HTERT RPE-1 (cell line): Measurements from ENCODE around the gene ENTREP3.
"Not testable (repeated sequence)": the region's sequence is repeated elsewhere in the genome, so short reads cannot be mapped to it uniquely, and the experiment has no call there.

Source experiments
- in situ Hi-C: fragments of 300-500 bp; cut with MboI; formaldehyde crosslinking; loops from 4 replicates; pipeline ENCODE4 v1.14.3; 2020; ENCODE audit warnings: low sequenced_read_pairs

Gene ENTREP3

DNA sequence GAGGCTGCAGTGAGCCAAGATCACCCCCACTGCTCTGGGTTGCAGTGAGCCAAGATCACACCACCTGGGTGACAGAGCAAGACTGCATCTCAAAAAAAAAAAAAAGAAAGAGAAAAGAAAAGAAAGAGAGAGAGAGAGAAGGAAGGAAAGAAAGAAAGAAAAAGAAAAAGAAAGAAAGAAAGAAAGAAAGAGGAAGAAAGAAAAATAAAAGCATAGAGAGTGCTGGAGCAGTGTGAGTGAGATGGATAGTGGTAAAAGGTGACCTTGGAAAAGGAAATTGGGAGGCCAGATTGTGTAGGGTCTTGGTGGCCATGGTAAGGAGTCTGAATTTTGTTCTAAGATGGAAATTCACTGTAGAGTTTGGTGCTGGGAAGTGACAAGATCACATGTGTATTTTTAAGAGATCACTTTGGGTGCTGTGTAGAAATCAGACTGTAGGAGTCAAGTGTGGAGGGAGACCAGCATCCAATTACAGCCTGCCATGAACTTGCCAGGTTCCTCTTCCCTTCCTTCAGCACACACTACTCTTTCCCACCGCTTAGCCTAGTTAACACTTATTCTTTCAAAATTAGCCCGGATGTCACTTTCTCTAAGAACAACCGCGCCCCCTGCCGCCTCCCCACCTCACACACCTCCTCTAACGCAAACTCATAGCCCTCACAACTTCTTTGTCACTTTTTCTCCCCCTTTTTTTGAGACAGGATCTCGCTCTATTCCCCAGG lies 28.9 kb downstream of the ENTREP3 start:
- in situ Hi-C loops: no loop called here

DNA sequence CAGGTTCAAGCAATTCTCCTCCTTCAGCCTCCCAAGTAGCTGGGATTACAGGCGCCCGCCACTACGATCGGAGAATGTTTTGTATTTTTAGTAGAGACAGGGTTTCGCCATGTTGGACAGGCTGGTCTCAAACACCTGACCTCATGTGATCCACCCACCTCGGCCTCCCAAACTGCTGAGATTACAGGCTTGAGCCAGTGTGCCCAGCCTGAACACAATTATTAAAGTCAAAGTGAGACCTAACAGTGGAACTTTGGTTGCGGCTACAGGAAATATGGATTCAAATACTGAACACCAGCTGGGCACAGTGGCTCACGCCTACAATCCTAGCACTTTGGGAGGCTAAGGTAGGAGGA lies 29.9 kb downstream of the ENTREP3 start:
- in situ Hi-C loops: not testable (repeated sequence)

DNA sequence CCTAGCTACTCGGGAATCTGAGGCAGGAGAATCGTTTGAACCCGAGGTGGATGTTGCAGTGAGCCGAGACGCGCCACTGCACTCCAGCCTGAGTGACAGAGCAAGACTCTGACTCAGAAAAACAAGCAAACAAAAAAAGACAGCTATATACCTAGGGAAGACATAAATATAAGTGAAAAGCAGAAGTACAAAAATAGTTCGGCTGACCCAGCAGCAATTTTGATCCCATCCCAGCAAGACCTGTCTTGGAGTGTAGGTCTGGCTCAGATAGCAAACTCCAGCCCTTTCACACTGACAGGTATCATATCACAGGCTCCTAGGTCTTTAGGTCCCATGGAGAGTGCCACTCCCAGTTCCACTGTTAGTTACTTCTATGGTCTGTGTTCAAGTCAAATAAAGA lies 32.2 kb downstream of the ENTREP3 start:
- in situ Hi-C loops: no loop called here

DNA sequence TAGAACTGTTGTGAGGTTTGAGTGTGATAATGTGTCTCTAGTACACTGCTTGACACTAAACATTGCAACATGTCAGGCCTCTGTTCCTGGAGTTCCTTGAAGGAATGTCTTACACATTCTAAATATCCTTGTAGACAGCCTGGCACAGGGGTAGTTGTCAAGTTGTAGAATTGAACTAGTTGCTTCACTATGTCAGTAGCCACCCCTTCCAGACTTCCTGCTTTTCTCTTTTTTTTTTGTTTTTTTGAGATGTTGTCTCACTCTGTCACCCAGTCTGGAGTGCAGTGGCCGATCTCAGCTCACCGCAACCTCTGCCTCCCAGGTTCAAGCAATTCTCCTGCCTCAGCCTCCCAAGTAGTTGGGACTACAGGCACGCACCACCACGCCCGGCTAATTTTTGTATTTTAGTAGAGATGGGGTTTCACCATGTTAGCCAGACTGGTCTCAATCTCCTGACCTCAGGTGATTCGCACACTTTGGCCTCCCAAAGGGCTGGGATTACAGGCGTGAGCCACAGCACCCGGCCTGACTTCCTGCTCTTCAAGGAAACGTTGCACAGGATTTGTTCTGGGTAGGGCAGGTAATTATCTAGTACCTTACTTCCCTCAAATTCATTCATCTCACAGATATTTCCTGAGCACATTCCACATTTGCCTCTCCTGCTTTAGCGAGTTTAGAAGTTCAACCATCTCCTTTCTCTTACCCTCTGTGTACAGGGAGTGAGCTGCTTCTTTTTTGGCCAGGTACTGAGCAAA lies 34.9 kb downstream of the ENTREP3 start:
- in situ Hi-C loops: not testable (repeated sequence)

DNA sequence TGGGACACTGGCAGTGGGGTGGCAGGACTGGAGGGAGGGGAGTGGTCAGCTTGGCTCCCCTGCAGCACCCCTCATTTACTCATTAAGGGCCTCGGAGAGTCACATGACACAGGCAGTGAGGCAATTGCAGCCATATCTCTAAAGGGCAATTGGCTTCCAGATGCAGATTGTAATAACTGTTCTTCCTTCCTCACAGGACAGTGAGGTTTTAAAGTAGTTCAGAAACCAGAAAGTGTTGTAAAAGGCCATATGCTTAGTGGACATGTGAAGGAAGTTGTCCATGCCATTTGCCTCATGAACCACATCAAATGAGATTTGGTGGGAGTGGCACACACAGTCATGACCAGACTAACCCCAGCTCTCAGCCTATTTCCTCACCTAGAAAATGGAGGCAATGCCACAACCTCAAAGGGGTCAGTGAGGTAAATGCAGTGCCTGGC lies 35.7 kb downstream of the ENTREP3 start:
- in situ Hi-C loops: no loop called here

DNA sequence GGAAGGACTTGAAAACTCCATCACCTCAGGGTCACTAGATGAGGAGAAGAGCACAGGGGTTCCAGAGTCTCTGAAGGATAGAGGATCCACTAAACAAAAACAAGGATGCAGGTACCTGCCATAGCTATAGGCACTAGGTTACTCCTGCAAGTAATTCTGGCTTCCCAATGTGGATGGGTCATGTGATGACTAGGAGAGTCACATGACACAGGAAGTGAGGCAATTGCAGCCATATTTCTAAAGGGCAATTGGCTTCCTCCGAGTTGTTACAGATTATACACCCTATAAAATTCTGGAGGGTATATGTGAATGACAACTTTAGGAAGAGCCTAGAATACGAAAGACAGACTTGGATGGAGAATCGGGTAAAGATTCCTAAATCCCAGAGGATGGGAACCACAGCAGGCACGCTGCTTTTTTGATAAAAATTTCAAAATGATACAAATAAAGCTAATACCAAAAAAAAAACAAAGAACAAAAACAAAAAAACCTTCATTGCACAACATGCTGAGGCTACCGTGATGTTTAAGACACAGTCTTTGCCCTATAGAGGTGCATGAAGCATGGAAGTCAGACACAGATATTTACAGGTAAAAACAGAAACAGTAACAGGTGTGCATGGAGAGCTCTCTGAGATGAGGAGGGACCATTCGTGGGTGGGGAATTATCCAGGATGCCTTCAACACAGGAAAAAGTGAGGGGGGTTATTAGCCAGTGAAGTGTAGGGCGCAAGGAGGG lies 36.3 kb downstream of the ENTREP3 start:
- in situ Hi-C loops: no loop called here

DNA sequence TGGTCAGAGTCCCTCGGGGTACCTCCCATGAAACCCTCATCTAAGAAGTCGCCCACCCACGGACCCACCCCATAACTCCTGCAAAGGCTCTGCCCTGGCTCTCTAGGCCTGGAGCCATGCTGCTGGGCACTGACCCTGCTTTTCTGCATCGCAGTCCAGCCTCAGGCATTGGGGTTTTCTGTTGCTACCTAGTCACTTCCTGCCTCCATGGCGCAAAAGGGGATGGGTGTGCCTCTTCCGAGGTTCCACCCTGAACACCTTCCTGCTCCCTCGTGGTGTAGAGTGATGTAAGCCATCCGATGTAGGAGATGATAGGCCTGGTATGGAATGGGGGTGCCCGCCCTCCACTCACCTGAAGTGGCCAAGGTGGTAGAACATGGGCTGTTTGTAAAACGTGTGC lies 40.6 kb downstream of the ENTREP3 start:
- in situ Hi-C loops: not testable (repeated sequence)

DNA sequence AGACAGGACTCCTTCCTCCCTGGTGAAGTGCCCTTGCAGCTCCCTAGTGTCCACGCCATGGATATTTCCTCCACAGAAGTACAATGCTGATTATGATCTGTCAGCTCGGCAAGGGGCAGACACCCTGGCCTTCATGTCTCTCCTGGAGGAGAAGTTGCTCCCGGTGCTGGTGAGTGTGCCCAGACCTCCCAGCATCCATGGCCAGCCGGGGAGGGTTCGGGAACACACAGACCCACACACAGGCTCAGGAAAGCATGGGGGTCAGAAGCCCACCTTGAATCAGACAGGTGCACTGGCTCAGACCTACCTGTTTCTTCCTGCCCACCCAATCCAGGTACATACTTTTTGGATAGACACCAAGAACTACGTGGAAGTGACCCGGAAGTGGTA lies 43.2 kb downstream of the ENTREP3 start:
- in situ Hi-C loops: not testable (repeated sequence)

DNA sequence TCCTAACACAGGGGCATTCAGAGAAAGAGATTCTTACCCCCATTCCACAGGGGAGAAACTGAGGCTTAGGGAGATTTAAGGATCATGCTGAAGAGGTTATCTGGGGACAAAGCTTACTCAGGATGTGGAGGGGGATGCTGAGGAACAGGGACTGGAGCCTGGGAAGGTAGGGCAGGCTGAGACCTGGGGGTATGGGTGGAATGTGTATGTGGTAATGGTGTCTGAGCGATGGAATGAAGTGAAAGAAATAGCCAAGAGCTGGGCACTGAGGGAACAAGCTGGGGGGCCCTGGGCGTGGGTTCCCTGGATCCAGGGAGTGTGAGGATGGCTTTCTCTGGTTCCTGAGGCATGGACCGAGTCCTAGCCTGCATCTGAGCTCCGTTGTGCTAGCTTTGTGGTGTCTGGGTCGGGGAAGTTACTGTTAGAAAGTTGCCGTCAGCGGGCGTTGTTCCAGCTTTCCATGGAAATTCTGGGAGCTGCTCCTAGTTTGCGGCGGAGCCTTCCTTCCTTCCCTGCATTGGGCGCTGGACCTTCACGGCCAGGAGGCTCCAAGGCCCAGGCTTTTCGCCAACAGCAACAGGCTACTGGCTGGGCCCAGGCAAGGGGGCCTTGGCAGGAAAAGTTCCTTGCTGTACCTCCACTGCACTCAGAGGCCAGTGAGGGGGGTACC lies 43.8 kb downstream of the ENTREP3 start:
- in situ Hi-C loops: not testable (repeated sequence)

DNA sequence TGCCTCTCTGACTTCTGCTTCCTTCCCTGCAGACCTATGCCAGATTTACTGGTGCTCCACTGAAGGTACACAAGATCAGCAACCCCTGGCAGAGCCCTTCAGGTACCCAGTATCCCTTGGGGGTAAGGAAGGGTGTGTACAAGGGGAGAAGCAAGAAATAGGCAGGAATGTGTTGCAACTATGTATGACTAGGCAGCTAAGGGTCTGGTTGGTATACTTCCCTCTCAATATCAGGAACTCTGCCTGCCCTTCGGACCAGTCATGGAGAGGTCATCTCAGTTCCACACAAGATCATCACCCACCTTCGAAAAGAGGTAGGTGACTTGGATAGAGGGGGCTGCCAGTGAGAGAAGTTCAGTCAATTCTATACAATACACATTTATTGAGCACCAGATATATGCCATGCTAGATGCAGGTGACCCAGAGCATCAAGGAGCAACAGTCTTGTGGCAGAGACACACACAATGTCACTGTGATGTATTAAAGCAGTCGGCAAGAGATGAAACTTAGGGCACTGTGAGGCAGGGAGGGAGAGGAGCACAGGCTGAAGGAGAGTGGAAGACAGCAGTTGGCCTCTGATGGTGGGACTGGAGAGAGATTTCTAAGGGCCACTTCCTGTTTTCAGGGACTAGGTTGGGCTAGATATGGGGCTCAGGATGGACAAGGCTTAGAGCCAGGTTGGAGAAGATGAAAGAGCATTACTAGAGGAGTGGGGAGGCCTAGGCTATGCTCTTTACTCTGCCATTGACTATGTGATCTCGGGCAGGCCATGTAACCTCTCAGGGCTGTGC lies 44.8 kb downstream of the ENTREP3 start:
- in situ Hi-C loops: no loop called here

DNA sequence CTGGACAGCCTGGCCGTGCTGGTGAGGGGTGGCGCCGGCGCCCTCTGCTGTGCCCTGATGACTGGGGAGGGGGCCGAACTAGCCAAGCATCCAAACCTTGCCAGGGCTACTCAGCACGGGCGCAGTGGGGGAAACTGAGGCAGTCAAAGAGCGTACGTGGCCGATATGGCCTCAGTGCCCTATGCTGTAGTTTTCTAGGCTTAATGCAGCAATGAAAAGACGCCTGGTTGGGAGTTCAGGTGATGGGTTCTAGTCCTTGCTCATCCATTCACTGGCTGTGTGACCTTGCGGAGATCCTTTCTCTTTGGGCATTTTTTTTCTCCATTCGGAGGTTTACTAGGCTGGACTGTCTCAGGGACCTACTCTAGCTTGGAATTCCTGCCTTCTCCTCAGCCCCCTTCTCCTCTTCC lies 46.0 kb downstream of the ENTREP3 start:
- in situ Hi-C loops: no loop called here

DNA sequence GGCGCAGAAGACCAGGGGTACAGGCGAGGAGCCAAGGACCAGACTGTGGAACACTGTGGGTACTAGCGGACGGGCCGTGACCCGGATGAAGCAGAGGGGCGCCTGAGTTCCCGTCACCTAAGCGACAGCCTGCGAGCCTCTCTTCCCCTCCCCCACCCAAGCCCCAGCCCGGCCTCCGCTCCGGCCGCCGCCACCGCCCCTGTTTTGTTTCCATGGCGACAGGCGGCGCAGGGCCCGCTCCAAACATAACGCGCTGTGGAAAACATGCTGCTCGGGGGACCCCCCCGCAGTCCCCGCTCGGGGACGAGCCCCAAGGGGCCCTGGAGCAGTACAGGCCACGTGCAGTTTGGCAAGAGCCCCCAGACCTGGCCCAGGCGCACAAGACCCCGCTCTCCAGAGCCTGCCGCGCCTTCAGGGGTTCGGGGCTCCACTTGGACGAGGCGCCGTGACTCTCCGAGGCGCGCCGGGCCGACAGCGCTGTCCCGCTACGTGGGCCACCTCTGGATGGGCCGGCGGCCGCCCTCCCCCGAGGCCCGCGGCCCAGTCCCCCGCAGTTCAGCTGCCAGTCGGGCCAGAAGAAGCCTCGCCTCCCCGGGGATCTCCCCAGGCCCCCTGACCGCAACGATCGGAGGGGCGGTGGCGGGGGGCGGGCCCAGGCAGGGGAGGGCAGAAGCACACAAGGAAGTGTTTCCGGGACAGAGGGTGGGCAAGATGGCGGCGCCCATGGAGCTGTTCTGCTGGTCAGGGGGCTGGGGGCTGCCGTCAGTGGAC lies 46.6 kb downstream of the ENTREP3 start, which contains the start of gene MTX1:
MTX1 (plus strand) TSS at position 155 of the 771 bp plus-strand sequence; CDS start at position 265, 110 bp downstream.
- in situ Hi-C loops: no loop called here

DNA sequence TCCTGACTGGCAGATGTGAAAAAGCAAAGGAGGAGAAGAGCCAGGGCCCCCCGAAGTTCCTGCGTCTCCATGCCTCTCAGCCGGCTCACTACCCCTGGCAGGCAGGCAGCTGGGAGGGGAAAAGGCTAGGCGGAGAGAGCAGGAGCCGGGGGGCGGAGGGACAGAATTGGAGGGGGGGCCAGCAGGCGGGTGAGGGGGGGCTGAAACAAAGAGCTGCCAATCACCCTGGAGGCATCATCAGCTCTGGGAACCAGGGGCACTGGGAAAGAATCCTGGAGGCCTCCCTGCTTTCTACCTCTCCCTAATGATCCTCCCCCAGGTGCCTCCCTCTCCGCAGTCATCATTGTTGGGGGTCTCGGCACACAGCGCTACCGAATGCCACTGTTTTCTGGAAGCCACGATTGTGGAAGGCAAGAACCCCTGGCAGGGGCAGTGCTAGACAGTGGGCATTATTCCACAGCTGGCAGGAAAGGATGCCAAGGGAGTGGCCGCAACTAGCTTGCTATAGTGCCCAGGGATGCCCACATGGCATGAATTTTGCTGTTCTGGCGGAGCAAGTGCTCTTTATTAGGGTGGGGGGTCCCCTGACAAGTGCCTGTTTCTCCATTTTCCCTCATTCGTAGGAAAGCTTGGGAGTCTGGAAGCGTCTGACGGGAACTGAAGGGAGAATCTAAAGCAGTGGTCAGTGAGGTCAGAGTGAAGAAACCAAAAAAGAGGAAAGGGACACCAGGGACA lies 47.3 kb downstream of the ENTREP3 start, which contains the start of gene THBS3:
THBS3 (minus strand) TSS at position 92 of the 735 bp plus-strand sequence; CDS start at position 71, 21 bp downstream.
- in situ Hi-C loops: no loop called here

DNA sequence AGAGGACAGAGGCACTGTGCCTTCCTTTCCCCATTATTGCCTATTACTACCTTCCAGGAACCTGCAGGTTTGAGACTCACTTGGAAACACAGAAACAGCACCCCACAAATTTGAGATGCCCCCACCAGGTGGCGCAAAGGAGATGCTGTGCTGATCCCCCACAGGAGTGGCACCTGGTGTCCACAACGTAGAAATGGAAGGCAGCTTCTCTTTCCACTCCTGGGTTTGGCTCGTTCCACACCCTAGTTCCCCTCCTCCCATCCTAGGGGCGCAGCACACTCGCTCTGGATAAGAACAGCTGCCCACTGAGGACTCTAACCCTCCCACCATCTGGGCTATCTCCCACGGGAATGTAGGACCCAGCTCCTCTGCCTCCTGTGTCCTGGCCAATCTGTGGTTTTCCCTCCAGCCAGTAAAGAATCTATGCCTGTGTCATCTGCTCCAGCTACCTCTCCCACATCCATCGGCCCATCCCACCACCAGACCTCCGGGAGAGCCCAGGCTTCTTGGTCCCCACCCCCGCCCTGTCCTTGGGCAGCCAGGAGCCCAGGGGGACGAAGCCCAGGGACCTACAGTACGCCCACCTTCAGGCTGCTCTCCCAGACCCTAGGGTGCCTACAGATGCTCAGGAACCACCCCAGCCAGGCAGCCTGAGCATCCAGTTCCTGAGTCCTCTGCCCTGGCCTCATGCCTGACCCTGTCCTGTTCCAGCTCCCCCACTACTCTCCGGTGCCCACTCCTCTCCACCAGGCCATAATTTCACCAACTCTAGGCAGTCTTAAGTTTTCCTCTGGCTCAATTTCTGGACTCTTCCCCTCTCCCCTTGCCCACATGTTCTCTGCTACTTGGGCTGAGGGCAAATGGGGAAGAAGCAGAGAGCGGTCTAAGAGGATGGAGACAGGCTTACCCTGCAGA lies 48.1 kb downstream of the ENTREP3 start:
- in situ Hi-C loops: no loop called here

DNA sequence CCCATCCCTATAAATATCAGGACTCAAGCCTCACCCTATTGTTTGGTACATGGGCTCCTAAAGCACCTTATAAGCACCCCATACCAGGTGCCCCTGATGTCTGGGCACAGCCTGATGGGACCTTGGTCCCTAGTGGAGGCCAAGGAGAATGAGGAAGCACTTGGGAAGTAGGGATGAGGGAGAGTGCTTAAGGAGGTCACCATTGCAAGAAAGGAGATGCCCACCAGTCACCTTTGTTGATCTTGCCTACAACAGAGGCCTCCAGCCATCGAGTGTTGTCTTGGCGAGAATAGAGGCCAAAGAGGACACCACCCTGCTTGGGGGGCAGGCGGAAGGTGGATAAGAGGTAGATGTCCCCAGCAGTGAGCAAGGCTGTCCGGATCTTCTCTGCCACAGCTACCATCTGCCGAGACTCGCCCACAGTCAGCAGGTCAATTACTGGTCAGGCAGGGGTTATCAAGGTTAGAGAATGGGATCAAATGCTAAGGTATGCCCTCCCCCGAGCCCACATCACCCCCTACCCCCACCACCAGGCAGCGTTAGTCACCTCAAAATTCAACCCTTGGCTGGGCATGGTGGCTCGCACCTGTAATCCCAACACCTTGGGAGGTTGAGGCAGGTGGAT lies 49.2 kb downstream of the ENTREP3 start:
- in situ Hi-C loops: no loop called here

DNA sequence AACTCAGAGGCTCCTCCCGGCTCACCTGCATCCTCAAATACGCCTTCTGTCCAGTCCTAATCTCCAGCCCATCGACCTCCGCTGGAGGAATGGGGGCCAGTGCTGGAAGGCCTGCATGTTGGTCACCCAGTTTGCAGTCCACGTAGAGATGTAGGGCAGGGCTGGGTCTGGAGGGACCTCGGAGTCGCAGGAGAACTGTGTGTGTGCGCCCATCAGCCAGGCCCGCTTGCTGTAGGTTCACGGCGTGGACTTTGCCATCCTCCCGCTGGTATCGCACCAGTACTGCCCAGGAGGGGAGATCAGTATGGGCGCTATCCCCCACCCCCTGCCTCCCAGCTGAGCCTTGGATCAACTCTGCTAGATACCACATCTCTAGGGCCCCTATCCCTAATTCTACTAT lies 50.2 kb downstream of the ENTREP3 start:
- in situ Hi-C loops: no loop called here
